CD4-positive, alpha-beta T cell treated with Interleukin-17A for 4 hours (primary cell): ENCODE results near the gene RAD51B.
A peak's percentile ranks its signal among the peaks of the same experiment; 100 is the strongest.

ENCODE experiments used
- DNase-seq: peaks from one replicate; pipeline ENCODE4 v3.0.0-alpha.2; 2020; ENCODE audit warnings: mixed read lengths

RAD51B gene

GRCh38 chr14:68397371-68397811 lies 577.8 kb downstream of the RAD51B start:
- DNase-seq: no peak

GRCh38 chr14:68397822-68398221 lies 578.2 kb downstream of the RAD51B start:
- no peak for DNase-seq

- DNase-seq: no peak
Observed at GRCh38 chr14:68398370-68398769, 578.8 kb downstream of the RAD51B start.

- DNase-seq: no peak
Observed at GRCh38 chr14:68399971-68400370, 580.4 kb downstream of the RAD51B start.

GRCh38 chr14:68401317-68401716 lies 581.7 kb downstream of the RAD51B start:
- DNase-seq: no peak

GRCh38 chr14:68401855-68402254 lies 582.3 kb downstream of the RAD51B start:
- DNase-seq: no peak

- DNase-seq: no peak
Observed at GRCh38 chr14:68402525-68403101, 583.0 kb downstream of the RAD51B start.

GRCh38 chr14:68403191-68404145 lies 583.9 kb downstream of the RAD51B start:
- DNase-seq: no peak

GRCh38 chr14:68404146-68404527 lies 584.6 kb downstream of the RAD51B start:
- DNase-seq: no peak

- DNase-seq: peak; percentile 39
Observed at GRCh38 chr14:68404652-68405183, 585.1 kb downstream of the RAD51B start.

GRCh38 chr14:68405961-68406360 lies 586.4 kb downstream of the RAD51B start:
- DNase-seq: no peak

GRCh38 chr14:68407285-68407684 lies 587.7 kb downstream of the RAD51B start:
- no peak for DNase-seq

GRCh38 chr14:68407825-68408224 lies 588.2 kb downstream of the RAD51B start:
- no peak for DNase-seq

- peak; percentile 38 for DNase-seq
Observed at GRCh38 chr14:68408680-68409079, 589.1 kb downstream of the RAD51B start.

GRCh38 chr14:68409387-68409786 lies 589.8 kb downstream of the RAD51B start:
- DNase-seq: no peak

- DNase-seq: no peak
Observed at GRCh38 chr14:68412505-68413465, 593.2 kb downstream of the RAD51B start.

- DNase-seq: no peak
Observed at GRCh38 chr14:68413509-68413908, 593.9 kb downstream of the RAD51B start.

- no peak for DNase-seq
Observed at GRCh38 chr14:68414121-68414520, 594.5 kb downstream of the RAD51B start.

- no peak for DNase-seq
Observed at GRCh38 chr14:68416171-68416570, 596.6 kb downstream of the RAD51B start.

GRCh38 chr14:68417009-68417650 lies 597.6 kb downstream of the RAD51B start:
- DNase-seq: no peak

GRCh38 chr14:68418174-68419118 lies 598.9 kb downstream of the RAD51B start:
- DNase-seq: no peak
